HEK293 (cell line): ENCODE data around the gene CEP112.

Experiments used
- CTCF ChIA-PET: fragments of 350-600 bp; formaldehyde crosslinking; extraction: SDS; loops from one replicate; lab custom pipeline; 2021; ENCODE audit warnings: antibody characterized with exemption; lab: Yijun Ruan, JAX
- POLR2A ChIA-PET: fragments of 300-600 bp; formaldehyde crosslinking; extraction: SDS; loops from one replicate; lab custom pipeline; 2020; ENCODE audit warnings: antibody characterized with exemption, inconsistent platforms; lab: Yijun Ruan, JAX
- H3K27ac ChIP-seq: fragments of 200-500 bp; sonication (Bioruptor generic); 2 replicates; pipeline ENCODE4 v1.5.1; 2014; ENCODE audit warnings: low read depth, low read length, control low read depth, inconsistent platforms; ENCODE audit errors: extremely low read depth
- H3K36me3 ChIP-seq, 2 experiments: fragments of 200-500 bp in 1 of 2; sonication (Bioruptor generic) in 1 of 2; 1 replicate in 1 of 2; 2 replicates in 1 of 2; pipeline ENCODE4 v1.5.1; 2014 to 2017; ENCODE audit warnings: inconsistent platforms in 2 of 2, low read length in 2 of 2; ENCODE audit not compliant: control insufficient read depth in 2 of 2, insufficient read depth in 1 of 2
- H3K4me1 ChIP-seq: fragments of 200-500 bp; sonication (Bioruptor generic); 2 replicates; pipeline ENCODE4 v1.5.1; 2014; ENCODE audit warnings: mild to moderate bottlenecking, low read length, inconsistent platforms; ENCODE audit not compliant: control insufficient read depth, insufficient read depth
- H3K4me3 ChIP-seq: 2 replicates; pipeline ENCODE4 v1.5.1; 2011; ENCODE audit warnings: low read depth, mild to moderate bottlenecking, control low read depth, low read length, moderate library complexity
- H3K9me3 ChIP-seq: fragments of 200-500 bp; sonication (Bioruptor generic); 2 replicates; pipeline ENCODE4 v1.5.1; 2014; ENCODE audit warnings: low read depth, low read length, inconsistent platforms; ENCODE audit not compliant: control insufficient read depth, insufficient read depth
- GLI2 ChIP-seq: fragments of 450-650 bp; formaldehyde crosslinking; IDR thresholded peaks from 2 replicates; pipeline ENCODE4; 2017; ENCODE audit warnings: missing biosample characterization, missing genetic modification characterization, low read depth, borderline replicate concordance
- HOXD13 ChIP-seq: sonication (generic); formaldehyde crosslinking; IDR thresholded peaks from 2 replicates; pipeline ENCODE4 v1.8.0; 2022; ENCODE audit warnings: missing genetic modification reagents, borderline replicate concordance
- KLF1 ChIP-seq: fragments of 450-650 bp; formaldehyde crosslinking; IDR thresholded peaks from 2 replicates; pipeline ENCODE4 v1.5.1; 2016; ENCODE audit warnings: missing biosample characterization, missing genetic modification characterization
- KLF7 ChIP-seq: fragments of 450-650 bp; formaldehyde crosslinking; IDR thresholded peaks from 2 replicates; pipeline ENCODE4 v1.5.1; 2016; ENCODE audit warnings: missing biosample characterization, missing genetic modification characterization, borderline replicate concordance
- MEIS1 ChIP-seq: sonication (generic); formaldehyde crosslinking; IDR thresholded peaks from 2 replicates; pipeline ENCODE4 v1.8.1; 2022; ENCODE audit warnings: missing genetic modification reagents, mild to moderate bottlenecking, borderline replicate concordance
- OSR2 ChIP-seq: fragments of 450-650 bp; formaldehyde crosslinking; IDR thresholded peaks from 2 replicates; pipeline ENCODE4 v1.5.1; 2016; ENCODE audit warnings: missing biosample characterization, missing genetic modification characterization
- SP2 ChIP-seq: fragments of 450-650 bp; formaldehyde crosslinking; IDR thresholded peaks from 2 replicates; pipeline ENCODE4 v1.5.1; 2016; ENCODE audit warnings: missing biosample characterization, missing genetic modification characterization
- SP7 ChIP-seq: fragments of 450-650 bp; formaldehyde crosslinking; IDR thresholded peaks from 2 replicates; pipeline ENCODE4 v1.5.1; 2016; ENCODE audit warnings: missing biosample characterization, missing genetic modification characterization
- TCF7L2 ChIP-seq: IDR thresholded peaks from 2 replicates; pipeline ENCODE4 v1.6.1; 2011; ENCODE audit warnings: low read depth, mild to moderate bottlenecking, inconsistent platforms, low read length, moderate library complexity, borderline replicate concordance
- WT1 ChIP-seq: fragments of 450-650 bp; formaldehyde crosslinking; IDR thresholded peaks from 2 replicates; pipeline ENCODE4 v1.5.1; 2016; ENCODE audit warnings: missing biosample characterization, missing genetic modification characterization
- ZFP37 ChIP-seq: fragments of 450-650 bp; formaldehyde crosslinking; IDR thresholded peaks from 2 replicates; pipeline ENCODE4 v1.5.1; 2016; ENCODE audit warnings: missing biosample characterization, missing genetic modification characterization
- ZIC2 ChIP-seq: fragments of 450-650 bp; formaldehyde crosslinking; IDR thresholded peaks from 2 replicates; pipeline ENCODE4 v1.5.1; 2016; ENCODE audit warnings: missing biosample characterization, missing genetic modification characterization
- ZNF169 ChIP-seq: fragments of 450-650 bp; formaldehyde crosslinking; IDR thresholded peaks from 2 replicates; pipeline ENCODE4 v1.5.1; 2016; ENCODE audit warnings: missing biosample characterization, missing genetic modification characterization
- ZNF214 ChIP-seq: fragments of 450-650 bp; formaldehyde crosslinking; IDR thresholded peaks from 2 replicates; pipeline ENCODE4 v1.5.1; 2017; ENCODE audit warnings: missing biosample characterization, mild to moderate bottlenecking, missing genetic modification characterization, borderline replicate concordance
- ZNF394 ChIP-seq: fragments of 450-650 bp; formaldehyde crosslinking; IDR thresholded peaks from 2 replicates; pipeline ENCODE4 v1.5.1; 2016; ENCODE audit warnings: missing biosample characterization, missing genetic modification characterization, mild to moderate bottlenecking, moderate library complexity, borderline replicate concordance
- ZNF473 ChIP-seq: fragments of 450-650 bp; formaldehyde crosslinking; IDR thresholded peaks from 2 replicates; pipeline ENCODE4 v1.5.1; 2017; ENCODE audit warnings: missing biosample characterization, missing genetic modification characterization
- ZNF48 ChIP-seq: fragments of 450-650 bp; formaldehyde crosslinking; IDR thresholded peaks from 2 replicates; pipeline ENCODE4 v1.5.1; 2016; ENCODE audit warnings: missing biosample characterization, missing genetic modification characterization
- ZNF585B ChIP-seq: fragments of 450-650 bp; formaldehyde crosslinking; IDR thresholded peaks from 2 replicates; pipeline ENCODE4 v1.5.1; 2016; ENCODE audit warnings: missing biosample characterization, missing genetic modification characterization
- ZNF623 ChIP-seq: fragments of 450-650 bp; formaldehyde crosslinking; IDR thresholded peaks from 2 replicates; pipeline ENCODE4 v1.5.1; 2016; ENCODE audit warnings: missing biosample characterization, missing genetic modification characterization
- ZNF747 ChIP-seq: fragments of 450-650 bp; formaldehyde crosslinking; IDR thresholded peaks from 2 replicates; pipeline ENCODE4 v1.5.1; 2016; ENCODE audit warnings: missing biosample characterization, missing genetic modification characterization
- ZNF768 ChIP-seq: fragments of 450-650 bp; formaldehyde crosslinking; IDR thresholded peaks from 2 replicates; pipeline ENCODE4 v1.5.1; 2018; ENCODE audit warnings: missing biosample characterization, mild to moderate bottlenecking, missing genetic modification characterization
- TF ChIP-seq, protein P1 (sequence below): fragments of 450-650 bp; IDR thresholded peaks from 2 replicates; pipeline ENCODE4 v1.5.1; 2018; ENCODE audit warnings: missing biosample characterization, missing genetic modification characterization
- TF ChIP-seq, protein P2 (sequence below): fragments of 450-650 bp; formaldehyde crosslinking; IDR thresholded peaks from 2 replicates; pipeline ENCODE4 v1.5.1; 2016; ENCODE audit warnings: missing biosample characterization, missing genetic modification characterization
- TF ChIP-seq, protein P3 (sequence below): fragments of 450-650 bp; formaldehyde crosslinking; IDR thresholded peaks from 2 replicates; pipeline ENCODE4 v1.5.1; 2016; ENCODE audit warnings: missing biosample characterization, missing genetic modification characterization, low read depth

CEP112 gene

DNA sequence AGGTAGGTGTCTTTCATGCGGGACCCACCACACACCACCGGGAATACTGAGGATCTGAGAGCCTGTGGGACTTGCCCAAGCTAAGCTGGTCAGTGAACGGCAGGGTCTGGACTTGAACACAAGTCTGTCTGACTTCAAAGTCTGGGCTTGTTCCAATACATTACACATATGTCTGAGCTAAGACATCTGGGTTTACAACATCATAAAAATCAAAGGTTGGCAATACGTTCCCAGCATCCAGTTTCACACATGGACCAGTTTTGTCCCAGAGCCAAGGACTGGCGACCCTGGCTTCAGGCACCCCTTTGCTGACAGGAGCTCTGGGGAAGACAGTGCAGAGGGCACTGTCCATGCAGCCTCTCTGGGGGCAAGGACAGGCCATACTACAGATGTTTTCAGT, 602.6 kb downstream of the CEP112 start:
- no peaks in the 10 kb centered on the region for H3K9me3 ChIP-seq

DNA sequence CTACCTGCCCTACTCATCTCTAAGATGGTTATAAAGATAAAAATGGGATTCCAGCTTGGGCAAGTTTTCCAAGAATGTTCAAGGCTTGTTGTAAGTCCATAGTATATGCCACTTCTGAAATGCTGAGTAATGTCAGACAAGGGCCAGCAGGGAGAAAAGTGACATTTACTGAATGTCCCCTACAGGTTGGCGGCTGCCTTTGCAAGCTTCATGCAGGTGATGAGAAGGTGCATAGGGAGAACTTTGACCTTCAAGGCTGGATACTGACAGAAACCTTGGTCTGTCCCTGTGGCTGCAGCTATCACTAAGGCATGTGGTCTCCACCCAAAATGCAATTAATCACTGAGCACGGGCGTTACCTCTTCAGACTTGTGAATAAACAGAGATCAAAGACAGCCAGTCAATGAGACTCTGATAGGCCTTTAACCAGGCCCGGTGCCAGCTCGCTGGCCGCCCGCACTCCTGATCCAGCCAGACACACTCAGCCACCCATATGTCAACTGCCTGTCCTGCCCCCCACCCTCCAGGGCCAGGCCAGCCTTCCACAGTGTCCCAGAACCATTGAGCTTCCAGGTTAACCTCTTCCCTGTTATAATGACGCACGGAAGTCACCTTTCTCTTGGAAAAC, 603.6 kb downstream of the CEP112 start:
- TF ChIP-seq KLF1 (tag by site-specific recombination) (peak; percentile 97), SP2 (0 out of 2 replicates have a peak, but pooled peaks have one; percentile 16), KLF7 (tag by site-specific recombination) (0 out of 2 replicates have a peak, but pooled peaks have one; percentile 20), WT1 (tag by site-specific recombination) (0 out of 2 replicates have a peak, but pooled peaks have one; percentile 25), TCF7L2 (peak; percentile 57; the same call in 1 of the 2 replicates), ZNF585B (tag by site-specific recombination) (no peak), ZIC2 (tag by site-specific recombination) (peak; percentile 40; the same call in 1 of the 2 replicates), GLI2 (no peak), OSR2 (tag by site-specific recombination) (peak; percentile 42; the same call in 1 of the 2 replicates), SP7 (tag by site-specific recombination) (peak; percentile 60; the same call in 1 of the 2 replicates), ZNF747 (no peak), ZNF768 (tag by site-specific recombination) (no peak)
- TF ChIP-seq, protein P1, sequence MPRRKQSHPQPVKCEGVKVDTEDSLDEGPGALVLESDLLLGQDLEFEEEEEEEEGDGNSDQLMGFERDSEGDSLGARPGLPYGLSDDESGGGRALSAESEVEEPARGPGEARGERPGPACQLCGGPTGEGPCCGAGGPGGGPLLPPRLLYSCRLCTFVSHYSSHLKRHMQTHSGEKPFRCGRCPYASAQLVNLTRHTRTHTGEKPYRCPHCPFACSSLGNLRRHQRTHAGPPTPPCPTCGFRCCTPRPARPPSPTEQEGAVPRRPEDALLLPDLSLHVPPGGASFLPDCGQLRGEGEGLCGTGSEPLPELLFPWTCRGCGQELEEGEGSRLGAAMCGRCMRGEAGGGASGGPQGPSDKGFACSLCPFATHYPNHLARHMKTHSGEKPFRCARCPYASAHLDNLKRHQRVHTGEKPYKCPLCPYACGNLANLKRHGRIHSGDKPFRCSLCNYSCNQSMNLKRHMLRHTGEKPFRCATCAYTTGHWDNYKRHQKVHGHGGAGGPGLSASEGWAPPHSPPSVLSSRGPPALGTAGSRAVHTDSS: no peak
- TF ChIP-seq, protein P2, sequence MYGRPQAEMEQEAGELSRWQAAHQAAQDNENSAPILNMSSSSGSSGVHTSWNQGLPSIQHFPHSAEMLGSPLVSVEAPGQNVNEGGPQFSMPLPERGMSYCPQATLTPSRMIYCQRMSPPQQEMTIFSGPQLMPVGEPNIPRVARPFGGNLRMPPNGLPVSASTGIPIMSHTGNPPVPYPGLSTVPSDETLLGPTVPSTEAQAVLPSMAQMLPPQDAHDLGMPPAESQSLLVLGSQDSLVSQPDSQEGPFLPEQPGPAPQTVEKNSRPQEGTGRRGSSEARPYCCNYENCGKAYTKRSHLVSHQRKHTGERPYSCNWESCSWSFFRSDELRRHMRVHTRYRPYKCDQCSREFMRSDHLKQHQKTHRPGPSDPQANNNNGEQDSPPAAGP (tag by site-specific recombination): peak; percentile 75; the same call in 1 of the 2 replicates
- CTCF ChIA-PET: interaction anchor here (0.7 to 1.6 kb wide), 4 partner anchors 13 to 1105 kb away, joined by 3 to 5 read pairs (median 3); no protein-coding TSS in a partner anchor
- Histone ChIP-seq H3K27ac (no peak overlapping the region), H3K9me3 (no peaks in the 10 kb centered on the region), H3K4me1 (peaks cover 7% of the 10 kb centered on the region; the same call in 1 of the 2 replicates), H3K4me3 (no peak overlapping the region), H3K36me3 (no peaks in the 10 kb centered on the region)
- POLR2A ChIA-PET: no interaction called here

More for the DNA sequence above, 602.6 kb downstream of the CEP112 start:
- ChIA-PET POLR2A (no interaction called here), CTCF (interaction anchor here (0.7 kb wide), 1 partner anchor 577 kb away, joined by 3 read pairs; no protein-coding TSS in a partner anchor)
- no peaks in the 10 kb centered on the region for H3K36me3 ChIP-seq
- H3K4me3 ChIP-seq: no peak overlapping the region
- peaks cover 7% of the 10 kb centered on the region; the same call in 1 of the 2 replicates for H3K4me1 ChIP-seq
- TF ChIP-seq, protein P1: no peak
- TF ChIP-seq ZFP37 (tag by site-specific recombination) (no peak), MEIS1 (CRISPR knock-in tag) (no peak), ZNF169 (tag by site-specific recombination) (no peak), ZNF394 (tag by site-specific recombination) (no peak), ZNF473 (no peak), ZNF623 (tag by site-specific recombination) (no peak), HOXD13 (CRISPR knock-in tag) (no peak), ZNF48 (no peak), ZNF214 (tag by site-specific recombination) (no peak)
- TF ChIP-seq, protein P3, sequence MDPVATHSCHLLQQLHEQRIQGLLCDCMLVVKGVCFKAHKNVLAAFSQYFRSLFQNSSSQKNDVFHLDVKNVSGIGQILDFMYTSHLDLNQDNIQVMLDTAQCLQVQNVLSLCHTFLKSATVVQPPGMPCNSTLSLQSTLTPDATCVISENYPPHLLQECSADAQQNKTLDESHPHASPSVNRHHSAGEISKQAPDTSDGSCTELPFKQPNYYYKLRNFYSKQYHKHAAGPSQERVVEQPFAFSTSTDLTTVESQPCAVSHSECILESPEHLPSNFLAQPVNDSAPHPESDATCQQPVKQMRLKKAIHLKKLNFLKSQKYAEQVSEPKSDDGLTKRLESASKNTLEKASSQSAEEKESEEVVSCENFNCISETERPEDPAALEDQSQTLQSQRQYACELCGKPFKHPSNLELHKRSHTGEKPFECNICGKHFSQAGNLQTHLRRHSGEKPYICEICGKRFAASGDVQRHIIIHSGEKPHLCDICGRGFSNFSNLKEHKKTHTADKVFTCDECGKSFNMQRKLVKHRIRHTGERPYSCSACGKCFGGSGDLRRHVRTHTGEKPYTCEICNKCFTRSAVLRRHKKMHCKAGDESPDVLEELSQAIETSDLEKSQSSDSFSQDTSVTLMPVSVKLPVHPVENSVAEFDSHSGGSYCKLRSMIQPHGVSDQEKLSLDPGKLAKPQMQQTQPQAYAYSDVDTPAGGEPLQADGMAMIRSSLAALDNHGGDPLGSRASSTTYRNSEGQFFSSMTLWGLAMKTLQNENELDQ (tag by site-specific recombination): no peak
- TF ChIP-seq, all 188 proteins: peak for 0
- no peak overlapping the region for H3K27ac ChIP-seq
